ENCODE data around the gene GTPBP3. TPM values are rescaled to one million over a fixed set of nuclear protein-coding genes. Genes with fewer than 3 reads are reported as not detected.
A peak's percentile ranks its signal among the peaks of the same experiment; 100 is the strongest.

Gene GTPBP3
- total RNA-seq, 4 donors from 2014 or later, result 18.7 to 29.0 (median 25.2) TPM

DNA sequence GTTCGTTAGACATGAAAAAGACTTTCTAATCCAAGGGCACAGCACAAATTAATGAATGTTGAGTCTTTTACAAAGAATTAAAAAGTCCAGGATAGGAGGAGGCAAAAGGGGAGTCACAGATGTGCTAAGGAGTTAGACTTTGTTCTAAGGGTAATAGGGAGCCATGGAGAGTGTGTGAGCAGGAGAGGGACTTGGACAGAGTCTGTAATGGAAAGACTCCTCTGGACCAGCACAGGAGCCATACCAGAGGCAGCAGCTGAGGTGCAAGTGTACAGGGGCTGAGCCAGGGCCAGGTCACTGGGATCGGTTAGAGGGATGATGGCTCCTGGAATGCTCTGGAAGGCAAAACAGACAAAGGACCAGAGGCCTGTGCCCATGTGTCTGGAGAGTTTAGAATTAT is 10.5 kb downstream of the GTPBP3 start:
- no peak for TF ChIP-seq EP300 (IDR thresholded peaks at IDR 0.05)
- TF ChIP-seq, protein P1, sequence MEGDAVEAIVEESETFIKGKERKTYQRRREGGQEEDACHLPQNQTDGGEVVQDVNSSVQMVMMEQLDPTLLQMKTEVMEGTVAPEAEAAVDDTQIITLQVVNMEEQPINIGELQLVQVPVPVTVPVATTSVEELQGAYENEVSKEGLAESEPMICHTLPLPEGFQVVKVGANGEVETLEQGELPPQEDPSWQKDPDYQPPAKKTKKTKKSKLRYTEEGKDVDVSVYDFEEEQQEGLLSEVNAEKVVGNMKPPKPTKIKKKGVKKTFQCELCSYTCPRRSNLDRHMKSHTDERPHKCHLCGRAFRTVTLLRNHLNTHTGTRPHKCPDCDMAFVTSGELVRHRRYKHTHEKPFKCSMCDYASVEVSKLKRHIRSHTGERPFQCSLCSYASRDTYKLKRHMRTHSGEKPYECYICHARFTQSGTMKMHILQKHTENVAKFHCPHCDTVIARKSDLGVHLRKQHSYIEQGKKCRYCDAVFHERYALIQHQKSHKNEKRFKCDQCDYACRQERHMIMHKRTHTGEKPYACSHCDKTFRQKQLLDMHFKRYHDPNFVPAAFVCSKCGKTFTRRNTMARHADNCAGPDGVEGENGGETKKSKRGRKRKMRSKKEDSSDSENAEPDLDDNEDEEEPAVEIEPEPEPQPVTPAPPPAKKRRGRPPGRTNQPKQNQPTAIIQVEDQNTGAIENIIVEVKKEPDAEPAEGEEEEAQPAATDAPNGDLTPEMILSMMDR (IDR thresholded peaks at IDR 0.05), result no peak
- TF ChIP-seq POLR2A (IDR thresholded peaks at IDR 0.05), result no peak
- TF ChIP-seq POLR2AphosphoS5 (IDR thresholded peaks at IDR 0.05), result no peak
- Histone ChIP-seq H3K27me3 (peaks cover 7% of the 10 kb centered on the region), H3K4me1 (peaks cover 35% of the 10 kb centered on the region), H3K27ac (peak overlapping the region; percentile 72), H3K9me3 (no peaks in the 10 kb centered on the region), H3K36me3 (no peaks in the 10 kb centered on the region), H3K4me3 (no peak overlapping the region)
- 59% methylated on average over 2 of the region's 2 CpGs for WGBS
- no peak for DNase-seq (ENCODE audit: low spot score in 2 of 2)

DNA sequence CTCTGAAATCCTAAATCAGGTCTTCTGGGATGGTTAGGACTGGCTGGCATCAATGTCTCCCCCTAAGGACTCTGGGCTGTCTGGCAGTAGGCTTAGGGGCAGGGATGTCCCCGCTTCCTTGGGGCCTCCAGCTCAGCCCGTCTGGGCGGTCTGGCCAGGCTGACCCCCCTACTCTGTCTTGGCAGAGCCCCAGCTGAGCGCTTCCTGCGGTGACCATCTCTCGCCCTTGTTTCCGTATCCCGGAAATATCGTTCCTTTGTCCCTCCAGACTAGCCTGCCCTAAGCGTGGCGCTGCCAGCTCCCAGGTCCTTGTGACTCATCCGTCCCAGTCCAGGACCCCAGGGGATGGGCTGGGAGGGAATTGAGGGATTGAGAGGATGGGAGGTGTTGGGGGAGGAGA is 11.3 kb downstream of the GTPBP3 start:
- no peaks in the 10 kb centered on the region for H3K36me3 ChIP-seq
- no peak overlapping the region for H3K4me3 ChIP-seq
- H3K4me1 ChIP-seq, result peaks cover 35% of the 10 kb centered on the region
- 3% methylated on average over 12 of the region's 12 CpGs for WGBS
- no peaks in the 10 kb centered on the region for H3K9me3 ChIP-seq
- TF ChIP-seq, protein P1 (IDR thresholded peaks at IDR 0.05), result no peak
- peak in 2 of 3 donors; percentile 43 to 57 for TF ChIP-seq POLR2AphosphoS5 (IDR thresholded peaks at IDR 0.05)
- DNase-seq (ENCODE audit: low spot score in 2 of 2), result peak in 1 of 2 donors; percentile 77
- peaks cover 7% of the 10 kb centered on the region for H3K27me3 ChIP-seq
- H3K27ac ChIP-seq, result peak overlapping the region; percentile 72

DNA sequence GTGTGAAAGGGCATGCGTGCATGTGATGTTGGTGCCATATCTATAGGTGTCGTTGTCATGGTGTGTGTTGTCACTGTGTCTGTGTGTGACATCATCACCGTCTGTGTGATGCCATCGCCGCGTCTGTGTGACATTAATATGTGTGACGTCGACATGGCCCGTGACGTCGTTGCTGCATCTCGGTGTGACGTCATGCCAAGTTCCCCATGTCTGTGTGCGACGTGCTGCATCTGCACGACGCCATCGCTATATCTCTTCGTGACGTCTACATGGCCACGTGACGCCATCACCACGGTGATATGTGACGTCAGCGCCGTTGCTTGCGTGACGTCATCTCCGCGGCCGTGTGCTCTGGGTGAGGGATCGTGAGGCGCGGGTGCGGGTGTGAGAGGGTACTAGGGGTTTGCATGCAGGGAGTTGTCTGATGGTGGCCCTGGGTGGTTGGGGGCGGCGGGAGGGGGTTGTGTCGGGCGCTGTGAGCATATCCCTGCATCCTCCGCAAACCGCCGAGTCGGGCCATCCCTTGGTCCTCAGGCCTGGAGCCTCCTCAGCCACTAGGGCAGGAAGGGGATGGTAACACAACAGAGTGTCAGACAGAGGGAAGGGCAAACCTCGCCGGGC is 14.6 kb downstream of the GTPBP3 start:
- H3K27me3 ChIP-seq, result peaks cover 7% of the 10 kb centered on the region
- WGBS, result 90% methylated on average over 43 of the region's 45 CpGs
- H3K4me1 ChIP-seq, result peaks cover 27% of the 10 kb centered on the region
- no peak for DNase-seq (ENCODE audit: low spot score in 2 of 2)
- H3K36me3 ChIP-seq, result no peaks in the 10 kb centered on the region
- TF ChIP-seq POLR2A (IDR thresholded peaks at IDR 0.05) (no peak), EP300 (IDR thresholded peaks at IDR 0.05) (no peak), POLR2AphosphoS5 (IDR thresholded peaks at IDR 0.05) (no peak)
- TF ChIP-seq, protein P1 (IDR thresholded peaks at IDR 0.05), result no peak
- no peak overlapping the region for H3K4me3 ChIP-seq
- no peak overlapping the region for H3K27ac ChIP-seq
- no peaks in the 10 kb centered on the region for H3K9me3 ChIP-seq

DNA sequence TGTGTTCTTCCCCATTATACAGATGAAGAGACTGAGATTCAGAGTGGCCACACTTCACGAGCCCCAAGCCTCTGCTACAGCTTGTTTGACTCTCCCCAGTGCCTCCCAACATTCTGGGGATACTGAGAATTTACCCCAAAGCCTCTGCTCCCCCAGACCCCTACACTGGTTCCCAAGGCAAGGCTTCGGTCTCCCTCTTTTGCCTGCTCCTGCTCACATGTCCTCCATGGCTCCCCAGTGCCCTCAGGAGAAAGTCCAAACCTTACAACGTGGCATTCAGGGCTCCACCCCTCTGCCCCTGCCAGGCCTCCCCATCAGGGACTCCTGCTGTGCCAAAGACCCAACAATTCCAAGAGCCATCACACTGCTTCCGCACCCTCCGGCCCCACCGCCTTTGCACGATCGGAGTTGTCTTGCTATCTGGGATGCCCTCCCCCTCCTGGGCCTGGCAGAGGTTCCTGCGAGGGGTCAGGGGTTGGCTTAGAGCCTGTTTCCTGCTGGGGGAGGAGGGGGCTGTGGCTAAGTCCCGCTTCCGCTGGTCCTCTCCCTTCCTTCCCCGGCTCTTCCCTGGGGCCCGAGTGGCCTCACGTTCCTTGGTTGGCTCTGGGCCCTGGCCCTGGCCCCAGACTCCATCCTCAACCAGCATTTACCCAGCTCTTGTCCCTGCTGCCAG is 15.4 kb downstream of the GTPBP3 start:
- H3K4me1 ChIP-seq, result peaks cover 19% of the 10 kb centered on the region
- TF ChIP-seq EP300 (IDR thresholded peaks at IDR 0.05), result no peak
- peak in 1 of 3 donors; percentile 43 for TF ChIP-seq POLR2AphosphoS5 (IDR thresholded peaks at IDR 0.05)
- TF ChIP-seq POLR2A (IDR thresholded peaks at IDR 0.05), result no peak
- TF ChIP-seq, protein P1 (IDR thresholded peaks at IDR 0.05), result no peak
- WGBS, result 56% methylated on average over 14 of the region's 14 CpGs
- H3K36me3 ChIP-seq, result no peaks in the 10 kb centered on the region
- peaks cover 7% of the 10 kb centered on the region for H3K27me3 ChIP-seq
- H3K9me3 ChIP-seq, result no peaks in the 10 kb centered on the region
- no peak overlapping the region for H3K27ac ChIP-seq
- H3K4me3 ChIP-seq, result no peak overlapping the region
- peak in 1 of 2 donors; percentile 58 for DNase-seq (ENCODE audit: low spot score in 2 of 2)

DNA sequence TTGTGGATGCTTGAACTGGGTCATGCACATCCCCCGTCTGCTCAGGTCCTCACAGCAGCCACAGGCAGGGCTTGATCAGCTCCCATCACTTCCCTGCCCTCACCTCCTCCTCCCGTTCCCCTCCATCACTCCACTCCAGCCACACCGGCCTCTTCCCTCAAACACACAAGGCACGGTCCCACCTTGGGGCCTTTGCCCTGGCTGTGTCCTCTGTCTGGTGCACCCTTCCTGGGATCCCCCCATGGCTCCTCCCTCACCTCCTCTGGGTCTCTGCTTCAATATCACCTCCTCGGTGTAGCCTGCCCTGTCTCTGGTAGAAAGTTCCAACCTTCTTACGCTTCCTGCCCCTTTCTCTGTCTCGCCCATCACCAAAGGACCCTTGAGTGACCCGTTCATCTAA is 16.0 kb downstream of the GTPBP3 start:
- H3K4me3 ChIP-seq, result no peak overlapping the region
- H3K27me3 ChIP-seq, result peaks cover 7% of the 10 kb centered on the region
- DNase-seq (ENCODE audit: low spot score in 2 of 2), result no peak
- 83% methylated on average over 8 of the region's 8 CpGs for WGBS
- H3K9me3 ChIP-seq, result no peaks in the 10 kb centered on the region
- no peaks in the 10 kb centered on the region for H3K36me3 ChIP-seq
- TF ChIP-seq POLR2AphosphoS5 (IDR thresholded peaks at IDR 0.05) (no peak), POLR2A (IDR thresholded peaks at IDR 0.05) (no peak), EP300 (IDR thresholded peaks at IDR 0.05) (no peak)
- TF ChIP-seq, protein P1 (IDR thresholded peaks at IDR 0.05), result no peak
- no peak overlapping the region for H3K27ac ChIP-seq
- peaks cover 13% of the 10 kb centered on the region for H3K4me1 ChIP-seq
